MM.1S (cell line): Measurements from ENCODE around the gene MGAT5.

Source experiments
- EZH2phosphoT487 ChIP-seq: fragments of 300-600 bp; sonication (generic); IDR thresholded peaks from 2 replicates; pipeline ENCODE4 v1.6.1; 2018; ENCODE audit warnings: antibody characterized with exemption, low read length
- TF ChIP-seq, protein P1 (sequence below): fragments of 300-600 bp; sonication (generic); IDR thresholded peaks from 2 replicates; pipeline ENCODE4 v1.5.1; 2016; ENCODE audit warnings: antibody characterized with exemption, low read length, mixed read lengths

DNA sequence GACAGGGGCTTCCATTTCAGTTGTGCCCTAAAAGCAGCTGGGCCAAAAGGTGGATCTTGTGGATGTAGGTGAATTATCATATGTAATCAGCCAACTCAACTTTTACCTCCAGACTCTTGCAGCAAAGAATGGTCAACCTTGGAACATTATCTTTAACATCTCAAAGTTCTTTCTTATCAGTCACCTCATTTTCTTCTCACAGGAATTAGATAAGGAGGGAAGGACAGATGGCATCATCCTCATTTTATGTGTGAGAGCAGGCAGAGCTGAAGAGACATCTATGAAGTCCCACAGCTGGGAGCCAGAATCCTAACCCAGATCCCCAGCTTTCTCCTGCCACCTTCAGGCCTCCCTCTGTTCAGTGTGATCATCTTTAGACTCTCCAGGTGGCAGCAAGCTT lies 182.1 kb downstream of the MGAT5 start:
- TF ChIP-seq, protein P1, sequence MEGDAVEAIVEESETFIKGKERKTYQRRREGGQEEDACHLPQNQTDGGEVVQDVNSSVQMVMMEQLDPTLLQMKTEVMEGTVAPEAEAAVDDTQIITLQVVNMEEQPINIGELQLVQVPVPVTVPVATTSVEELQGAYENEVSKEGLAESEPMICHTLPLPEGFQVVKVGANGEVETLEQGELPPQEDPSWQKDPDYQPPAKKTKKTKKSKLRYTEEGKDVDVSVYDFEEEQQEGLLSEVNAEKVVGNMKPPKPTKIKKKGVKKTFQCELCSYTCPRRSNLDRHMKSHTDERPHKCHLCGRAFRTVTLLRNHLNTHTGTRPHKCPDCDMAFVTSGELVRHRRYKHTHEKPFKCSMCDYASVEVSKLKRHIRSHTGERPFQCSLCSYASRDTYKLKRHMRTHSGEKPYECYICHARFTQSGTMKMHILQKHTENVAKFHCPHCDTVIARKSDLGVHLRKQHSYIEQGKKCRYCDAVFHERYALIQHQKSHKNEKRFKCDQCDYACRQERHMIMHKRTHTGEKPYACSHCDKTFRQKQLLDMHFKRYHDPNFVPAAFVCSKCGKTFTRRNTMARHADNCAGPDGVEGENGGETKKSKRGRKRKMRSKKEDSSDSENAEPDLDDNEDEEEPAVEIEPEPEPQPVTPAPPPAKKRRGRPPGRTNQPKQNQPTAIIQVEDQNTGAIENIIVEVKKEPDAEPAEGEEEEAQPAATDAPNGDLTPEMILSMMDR = no peak
- TF ChIP-seq EZH2phosphoT487 = no peak
